ENCODE results near the gene SHISAL1. TPM values are rescaled to one million over a fixed set of nuclear protein-coding genes. Genes with fewer than 3 reads are reported as not detected.

The SHISAL1 gene
- total RNA-seq, 1 experiment from 2014 or later: 0.32 TPM

Other genes starting within 250 kb of the SHISAL1 start
- gene PARVG, start 132.0 kb downstream of the SHISAL1 start, total RNA-seq (2014; rRNA removed; shearing (Covaris generic)): not detected in 2 replicates
- gene RTL6, start 185.3 kb upstream of the SHISAL1 start, total RNA-seq (2014; rRNA removed; shearing (Covaris generic)): 12.7 and 17.0 TPM in 2 replicates